ENCODE measurements around the gene WFDC5.
"Not testable (repeated sequence)": the region's sequence is repeated elsewhere in the genome, so short reads cannot be mapped to it uniquely, and the experiment has no call there.

WFDC5 gene

DNA sequence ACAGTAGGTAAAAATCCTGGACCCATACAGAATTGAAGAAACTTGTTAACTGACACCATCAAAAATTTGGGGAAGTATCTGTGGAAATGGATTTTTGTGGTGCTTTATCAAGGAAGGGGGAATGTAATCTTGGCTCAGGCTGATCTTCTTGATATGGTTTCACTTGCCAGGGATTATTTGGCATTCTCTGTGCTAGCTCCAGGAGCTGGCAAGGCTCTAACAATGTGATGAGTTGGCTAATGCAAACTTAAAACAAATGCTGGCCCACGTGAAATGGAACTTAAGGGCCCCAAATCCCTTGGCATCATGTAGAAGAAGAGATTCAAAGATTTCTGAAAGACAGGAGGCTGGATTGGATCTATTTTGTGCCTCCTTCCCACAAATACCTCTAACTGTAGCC is 27.2 kb downstream of the WFDC5 start:
- no peak for DNase-seq (ENCODE audit: low spot score)

DNA sequence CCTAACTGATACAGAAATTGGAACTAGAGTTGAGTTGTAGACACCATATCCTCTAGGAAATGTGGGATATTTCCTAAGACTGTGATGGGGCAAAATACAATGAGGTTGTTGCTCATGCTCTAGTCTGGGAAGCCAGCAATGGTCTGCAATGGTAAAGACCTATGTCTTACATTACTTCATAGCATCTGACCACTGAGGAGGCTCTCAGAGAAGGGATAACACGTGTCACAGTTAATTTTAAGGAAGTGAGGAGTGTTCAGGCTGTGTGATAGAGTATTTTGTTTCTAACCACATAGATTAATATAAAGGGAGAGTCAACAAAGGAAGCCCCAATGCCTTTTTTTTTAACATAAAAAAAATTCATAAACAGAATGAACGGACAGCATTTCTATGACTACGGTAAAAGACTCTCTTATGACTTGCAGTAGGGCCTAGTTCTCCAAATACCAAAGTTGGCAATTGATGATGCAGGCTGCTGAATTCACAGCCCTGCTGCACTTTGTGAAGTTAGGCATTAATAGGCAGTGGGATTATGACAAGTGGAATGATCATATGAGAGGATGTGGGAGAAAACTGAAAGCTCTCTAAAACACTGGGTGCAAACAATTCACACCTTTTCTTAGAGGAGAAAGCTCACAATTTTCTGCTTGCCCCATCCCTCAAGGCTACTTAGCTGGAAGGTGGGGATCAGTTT is 27.7 kb downstream of the WFDC5 start:
- DNase-seq (ENCODE audit: low spot score), result no peak

GRCh38 chr20:45085867-45086266 is 29.1 kb downstream of the WFDC5 start:
- DNase-seq (ENCODE audit: low spot score), result no peak

- no peak for DNase-seq (ENCODE audit: low spot score)
Measured at GRCh38 chr20:45085289-45085688, 29.7 kb downstream of the WFDC5 start.

DNA sequence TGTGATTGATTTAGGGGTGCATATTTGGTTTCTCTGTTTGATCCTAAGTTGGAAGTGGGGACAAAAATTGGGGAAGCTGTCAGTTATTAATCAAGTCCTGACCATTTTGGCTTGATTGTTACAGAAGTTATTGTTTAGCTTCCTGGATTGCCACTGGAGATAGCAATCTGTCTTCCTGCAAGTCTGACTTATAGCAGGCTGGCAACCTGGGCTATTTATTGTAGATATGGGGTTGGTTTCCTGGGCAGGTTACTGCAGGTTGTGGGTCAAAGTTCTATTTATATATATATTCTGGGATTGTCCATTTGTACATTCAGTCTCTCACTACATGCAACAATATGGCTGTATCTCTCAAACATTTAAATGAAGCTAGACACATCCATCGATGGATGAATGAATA is 31.8 kb downstream of the WFDC5 start:
- no peak for DNase-seq (ENCODE audit: low spot score)

GRCh38 chr20:45082468-45082867 is 32.5 kb downstream of the WFDC5 start:
- DNase-seq (ENCODE audit: low spot score), result no peak

- DNase-seq (ENCODE audit: low spot score), result no peak
Measured at GRCh38 chr20:45080867-45081624, 33.9 kb downstream of the WFDC5 start.

DNA sequence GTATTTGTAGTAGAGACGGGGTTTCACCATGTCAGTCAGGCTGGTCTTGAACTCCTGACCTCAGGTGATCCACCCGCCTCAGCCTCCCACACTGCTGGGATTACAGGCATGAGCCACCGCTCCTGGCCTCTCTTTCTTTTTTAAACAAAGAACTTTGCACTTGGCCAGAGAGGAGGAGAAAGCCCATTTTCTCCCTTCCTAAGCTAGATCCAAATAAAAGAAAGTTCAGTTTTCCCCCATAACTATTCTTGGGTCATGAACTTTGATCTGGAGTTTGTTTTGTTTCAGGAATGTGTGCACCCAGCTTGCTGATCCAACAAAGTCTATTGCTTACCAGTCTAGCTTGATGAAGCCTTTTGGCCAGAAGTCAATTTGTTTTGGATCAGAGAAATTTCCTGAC is 37.4 kb downstream of the WFDC5 start:
- DNase-seq (ENCODE audit: low spot score), result no peak

- no peak for DNase-seq (ENCODE audit: low spot score)
Measured at GRCh38 chr20:45073221-45073620, 41.8 kb downstream of the WFDC5 start.

DNA sequence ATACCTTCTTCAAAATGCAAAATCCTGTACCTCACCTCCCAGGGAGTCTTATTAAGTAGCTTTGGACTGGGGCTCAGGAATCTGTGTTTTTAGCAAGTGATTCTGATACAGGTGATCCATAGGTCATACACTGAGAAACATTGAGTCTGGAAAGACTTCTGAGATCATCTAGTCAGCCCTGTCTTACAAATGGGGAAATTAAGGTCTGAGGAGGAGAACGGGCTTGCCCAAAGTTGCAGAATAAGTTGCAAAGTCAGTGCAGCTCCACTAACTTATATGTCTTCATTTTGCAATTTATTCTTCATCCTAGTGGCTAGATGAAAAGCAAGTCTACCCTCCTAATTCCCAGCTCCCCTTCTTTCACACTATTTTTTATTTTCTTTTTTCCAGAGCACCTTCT is 42.9 kb downstream of the WFDC5 start:
- no peak for DNase-seq (ENCODE audit: low spot score)

- no peak for DNase-seq (ENCODE audit: low spot score)
Measured at GRCh38 chr20:45070932-45071632, 43.9 kb downstream of the WFDC5 start.

DNA sequence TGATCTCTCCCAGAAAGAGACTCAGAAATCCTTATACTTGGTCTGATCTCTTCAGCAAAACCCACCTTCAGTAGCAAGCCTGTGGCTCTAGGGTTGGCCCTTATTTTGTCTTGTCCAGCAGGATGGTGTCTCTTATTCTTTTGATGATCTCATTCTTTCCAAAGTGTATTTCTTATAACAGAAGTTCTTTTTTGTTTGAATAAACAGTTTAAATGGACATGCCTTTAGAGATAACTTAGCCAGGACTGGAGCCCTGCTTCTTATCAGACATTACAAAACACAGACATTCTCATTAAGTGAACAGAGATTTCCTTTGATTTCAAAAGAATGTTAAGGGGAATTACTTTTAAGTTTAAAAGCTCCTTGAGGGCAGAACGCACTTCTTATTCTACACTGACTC is 45.7 kb downstream of the WFDC5 start:
- DNase-seq (ENCODE audit: low spot score), result no peak

DNA sequence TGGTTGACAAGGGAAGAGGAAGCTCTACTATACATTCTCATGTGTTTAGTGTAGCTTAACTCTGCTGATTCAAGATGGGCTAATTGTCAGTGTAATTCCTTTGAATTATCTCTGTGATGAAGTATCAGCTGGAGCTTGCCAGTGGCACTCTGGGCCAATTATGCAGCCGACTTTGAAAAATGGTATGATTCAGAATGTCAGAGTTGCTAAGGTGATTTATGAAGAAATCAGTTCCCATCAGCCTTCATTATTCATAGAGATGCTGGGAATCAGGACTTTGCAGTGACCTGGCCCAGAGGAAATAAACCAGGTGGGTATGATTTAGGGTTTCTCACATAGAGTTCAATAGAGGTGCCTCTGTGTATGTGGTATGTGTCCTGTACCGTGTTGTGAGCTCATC is 47.4 kb downstream of the WFDC5 start:
- no peak for DNase-seq (ENCODE audit: low spot score)

GRCh38 chr20:45067087-45067486 is 47.9 kb downstream of the WFDC5 start:
- no peak for DNase-seq (ENCODE audit: low spot score)

DNA sequence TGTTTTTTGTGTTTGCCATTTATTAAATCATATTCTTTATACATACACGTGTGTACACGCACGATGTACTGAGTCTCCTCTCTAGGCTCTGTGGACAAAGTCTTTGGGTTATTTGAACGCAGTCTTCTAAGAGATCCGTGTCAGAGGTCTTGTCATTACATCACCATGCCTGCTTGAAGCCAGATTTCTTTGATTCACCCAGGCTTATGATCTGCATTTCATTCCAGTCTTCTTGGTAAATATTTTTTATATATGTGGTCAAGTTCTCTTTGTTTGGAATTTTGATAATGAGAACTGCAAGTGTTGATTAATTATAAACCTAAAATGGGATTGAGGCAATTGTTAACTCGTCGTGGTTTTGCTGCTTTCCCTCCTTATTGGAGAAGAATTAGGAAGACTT is 48.6 kb downstream of the WFDC5 start:
- no peak for DNase-seq (ENCODE audit: low spot score)

GRCh38 chr20:45064812-45065211 is 50.2 kb downstream of the WFDC5 start:
- no peak for DNase-seq (ENCODE audit: low spot score)

GRCh38 chr20:45063107-45063506 is 51.9 kb downstream of the WFDC5 start:
- DNase-seq (ENCODE audit: low spot score), result not testable (repeated sequence)

GRCh38 chr20:45061244-45061643 is 53.7 kb downstream of the WFDC5 start:
- no peak for DNase-seq (ENCODE audit: low spot score)

GRCh38 chr20:45060294-45060693 is 54.7 kb downstream of the WFDC5 start:
- DNase-seq (ENCODE audit: low spot score), result no peak
